CD4-positive, alpha-beta T cell treated with Interferon gamma for 1 hour (primary cell): Measurements from ENCODE around the gene ATG2A.

Experiments
- DNase-seq: peaks from one replicate; pipeline ENCODE4 v3.0.0-alpha.2; 2020

ATG2A gene

DNA sequence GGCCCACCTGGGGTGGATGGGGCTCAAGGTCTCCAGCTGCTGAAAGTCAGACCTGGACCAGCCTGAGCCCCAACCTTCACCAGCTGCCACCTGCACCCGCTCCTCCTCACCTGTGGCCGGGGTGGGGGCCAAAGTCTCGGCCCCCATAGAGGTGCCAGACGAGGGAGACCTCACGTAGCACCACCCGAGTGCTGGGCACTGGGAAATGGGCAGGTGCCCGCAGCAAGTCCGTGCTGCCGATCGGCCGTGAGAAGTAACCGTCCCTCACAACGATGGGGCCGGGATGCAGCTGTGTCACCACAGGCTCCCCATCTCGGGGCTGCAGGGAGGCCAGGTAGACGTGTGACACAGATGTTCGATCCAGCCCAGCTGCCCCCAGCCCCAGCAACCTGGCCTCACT, 16.2 kb downstream of the ATG2A start:
- no peak for DNase-seq

DNA sequence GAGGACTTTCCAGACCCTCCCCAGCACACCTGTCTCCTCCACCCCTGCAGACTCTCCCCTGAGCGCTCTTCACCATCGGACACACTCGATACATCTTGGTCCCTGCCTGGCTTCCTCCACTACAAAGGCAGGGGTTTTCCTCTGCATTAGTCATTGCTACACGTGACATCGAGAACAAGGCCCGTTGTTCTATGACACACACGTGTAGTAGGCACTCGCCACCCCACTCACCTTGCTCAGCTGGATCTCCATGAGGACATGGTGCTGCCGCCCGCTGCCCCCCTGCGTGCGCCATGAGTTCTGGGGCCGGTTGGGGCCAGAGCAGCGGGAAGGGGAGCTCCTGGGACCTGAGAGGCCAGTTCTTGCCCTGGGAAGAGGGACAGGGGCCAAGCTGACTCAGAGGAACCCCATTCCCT, 16.7 kb downstream of the ATG2A start:
- peak; percentile 66 for DNase-seq

DNA sequence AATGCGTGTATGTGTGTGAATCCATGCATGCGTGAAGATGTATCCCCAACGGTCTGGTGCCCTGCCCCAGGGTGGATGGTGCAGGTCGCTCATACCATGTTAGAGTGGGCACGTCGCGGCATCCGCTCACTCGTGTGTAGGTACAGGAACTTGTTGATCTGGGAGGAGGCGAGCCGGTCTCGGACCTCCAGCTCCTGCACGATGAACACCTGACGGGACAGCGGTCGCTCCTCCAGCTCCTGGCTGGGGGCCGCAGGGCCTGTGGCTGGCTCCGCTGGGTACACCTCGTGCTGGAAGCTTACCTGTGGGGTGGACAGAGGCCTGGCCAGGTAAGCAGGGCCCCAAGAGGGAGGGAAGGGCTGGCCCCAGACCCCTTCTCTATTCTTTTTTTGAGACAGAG, 18.5 kb downstream of the ATG2A start:
- no peak for DNase-seq

DNA sequence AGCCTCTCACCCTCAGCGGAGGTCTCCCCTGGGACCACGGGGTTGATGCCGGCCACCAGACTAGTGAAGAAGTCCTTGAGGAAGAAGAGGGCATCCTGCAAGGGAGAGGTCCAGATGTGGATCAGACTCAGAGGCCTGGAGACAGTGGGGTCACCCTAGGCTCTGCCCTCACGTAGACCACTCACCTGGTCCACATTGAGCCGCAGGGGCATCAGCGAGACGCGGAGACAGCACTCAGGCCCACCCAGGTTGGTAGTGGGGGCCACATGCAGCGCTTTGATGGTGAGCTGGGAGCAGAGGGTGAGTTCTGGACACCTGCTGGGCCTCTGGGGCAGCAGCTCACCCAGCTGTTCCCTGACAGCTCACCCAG, 18.9 kb downstream of the ATG2A start:
- DNase-seq = no peak

DNA sequence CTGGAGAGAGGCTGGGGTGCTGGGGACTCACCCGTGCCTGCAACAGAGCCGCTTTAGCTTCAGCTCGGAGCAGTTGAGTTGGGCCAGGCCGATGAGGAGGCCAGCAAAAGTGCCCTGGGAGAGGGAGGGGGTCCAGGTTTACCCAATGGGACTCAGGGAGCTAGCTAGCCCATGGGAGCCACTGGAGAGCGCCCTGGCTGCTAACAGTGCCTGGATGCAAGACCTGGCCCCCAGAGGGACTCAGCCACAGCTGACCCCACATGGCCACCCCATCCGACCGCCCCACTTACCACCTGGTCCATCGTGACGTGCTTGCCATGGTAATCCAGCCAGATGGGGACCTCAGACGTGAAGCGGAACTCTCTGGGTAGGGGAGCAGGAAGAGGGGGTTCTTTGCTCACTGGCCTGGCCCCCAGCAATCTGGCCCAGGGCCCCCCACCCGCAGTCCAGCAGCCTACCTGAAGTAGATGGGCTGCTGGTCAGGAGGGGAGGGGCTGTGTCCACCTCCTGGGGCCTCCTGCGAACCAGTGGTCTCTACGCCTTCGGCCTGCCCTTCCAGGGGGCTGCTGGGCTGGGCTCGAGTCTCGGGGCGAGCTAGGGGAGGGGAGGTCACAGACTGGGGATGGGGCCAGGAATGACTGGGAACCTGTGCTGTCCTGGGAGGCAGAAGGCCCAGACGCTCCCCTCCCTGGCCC, 19.5 kb downstream of the ATG2A start:
- DNase-seq = no peak

DNA sequence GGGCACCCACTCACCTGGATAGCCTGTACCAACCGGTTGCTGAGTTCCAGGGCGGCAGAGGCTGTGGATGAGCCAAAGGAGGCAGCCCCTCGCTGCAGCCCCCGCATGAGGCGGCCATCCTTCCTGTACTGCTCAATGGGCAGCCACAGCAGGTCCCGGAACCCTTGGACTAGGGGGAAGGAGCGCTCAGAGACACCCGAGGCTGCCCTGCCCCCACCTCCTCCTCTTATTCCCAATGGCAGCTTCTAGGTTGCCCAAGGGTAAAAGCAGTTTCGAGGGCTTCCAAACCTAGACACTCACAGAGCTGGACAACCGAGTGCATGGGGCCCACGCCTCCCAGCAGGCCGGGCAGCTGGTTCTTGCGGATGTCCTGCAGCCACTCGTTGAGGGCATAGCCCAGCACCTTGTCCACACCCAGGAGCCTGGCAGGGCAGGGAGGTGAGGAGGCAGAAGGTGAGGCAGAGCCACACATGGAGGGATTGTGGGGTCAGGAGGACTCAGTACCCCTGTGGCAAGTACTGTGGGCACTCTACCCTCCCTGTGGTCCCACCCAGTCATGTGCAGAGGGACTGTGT, 20.5 kb downstream of the ATG2A start:
- DNase-seq = no peak

DNA sequence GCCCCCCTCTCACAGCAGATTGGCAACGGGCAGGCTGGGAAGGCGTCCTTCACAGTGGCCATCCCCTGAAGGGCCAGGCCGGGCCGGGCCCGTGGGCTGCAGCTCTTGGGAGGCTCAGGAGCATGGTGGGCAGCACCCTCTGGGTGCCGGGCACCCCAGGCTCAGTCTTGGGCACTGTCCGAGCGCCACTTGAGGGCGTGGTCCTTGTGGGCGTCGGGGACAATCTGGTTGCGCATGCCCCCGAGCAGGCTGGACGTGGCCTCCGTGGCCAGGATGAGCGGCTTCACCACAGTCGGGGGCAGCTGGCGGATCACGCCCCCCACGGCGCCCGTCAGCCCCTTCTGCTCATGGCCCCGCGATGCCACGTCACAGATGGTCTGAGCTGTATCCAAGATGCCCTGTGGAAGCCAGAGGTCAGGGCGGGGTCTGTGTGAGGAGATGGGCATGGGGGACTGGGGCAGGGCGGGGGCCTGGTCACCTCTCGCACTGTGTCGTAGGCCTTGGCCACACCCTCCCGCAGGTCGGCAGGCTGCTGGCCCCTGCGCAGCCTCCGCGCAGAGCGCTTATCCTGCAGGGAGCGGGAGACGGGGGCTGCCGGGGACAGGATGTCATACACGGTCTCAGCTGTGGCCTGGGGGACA, 22.1 kb downstream of the ATG2A start:
- DNase-seq = no peak

DNA sequence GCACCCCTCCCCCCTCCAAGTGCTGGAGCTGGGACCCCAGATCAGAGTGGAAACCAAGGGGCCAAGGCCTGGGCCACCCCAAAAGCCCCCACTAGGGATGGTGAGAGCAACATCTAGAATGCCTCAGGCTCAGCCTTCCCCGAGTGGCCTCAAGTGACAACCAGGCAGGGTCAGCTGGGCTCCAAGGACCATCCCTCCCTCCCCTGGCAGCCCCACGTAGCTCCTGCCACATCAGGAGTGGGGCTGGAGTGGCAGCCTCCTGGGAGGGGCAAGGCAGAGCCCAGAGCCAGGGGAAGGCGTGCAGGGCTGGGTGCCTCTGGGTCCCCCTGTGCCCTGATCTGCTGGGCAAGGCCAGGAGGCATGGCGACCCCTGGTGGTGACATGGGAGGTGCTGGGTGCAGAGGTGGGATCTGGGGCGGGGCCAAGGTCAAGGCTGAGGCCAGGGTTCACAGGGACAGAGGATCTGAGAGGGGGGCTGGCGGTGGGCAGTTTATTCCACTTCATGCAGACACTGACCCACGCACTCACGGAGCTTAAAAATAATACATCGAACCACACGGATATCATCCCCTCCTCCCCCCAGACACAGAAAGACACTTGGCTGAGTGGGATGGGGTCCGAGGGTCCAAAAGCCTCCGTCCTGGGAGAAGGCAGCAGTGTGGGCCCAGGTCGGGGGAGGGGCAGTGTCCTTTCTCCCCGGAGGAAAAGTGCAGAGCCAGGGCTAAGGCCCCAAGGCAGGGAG, 22.8 kb downstream of the ATG2A start:
- peak; percentile 85 for DNase-seq

DNA sequence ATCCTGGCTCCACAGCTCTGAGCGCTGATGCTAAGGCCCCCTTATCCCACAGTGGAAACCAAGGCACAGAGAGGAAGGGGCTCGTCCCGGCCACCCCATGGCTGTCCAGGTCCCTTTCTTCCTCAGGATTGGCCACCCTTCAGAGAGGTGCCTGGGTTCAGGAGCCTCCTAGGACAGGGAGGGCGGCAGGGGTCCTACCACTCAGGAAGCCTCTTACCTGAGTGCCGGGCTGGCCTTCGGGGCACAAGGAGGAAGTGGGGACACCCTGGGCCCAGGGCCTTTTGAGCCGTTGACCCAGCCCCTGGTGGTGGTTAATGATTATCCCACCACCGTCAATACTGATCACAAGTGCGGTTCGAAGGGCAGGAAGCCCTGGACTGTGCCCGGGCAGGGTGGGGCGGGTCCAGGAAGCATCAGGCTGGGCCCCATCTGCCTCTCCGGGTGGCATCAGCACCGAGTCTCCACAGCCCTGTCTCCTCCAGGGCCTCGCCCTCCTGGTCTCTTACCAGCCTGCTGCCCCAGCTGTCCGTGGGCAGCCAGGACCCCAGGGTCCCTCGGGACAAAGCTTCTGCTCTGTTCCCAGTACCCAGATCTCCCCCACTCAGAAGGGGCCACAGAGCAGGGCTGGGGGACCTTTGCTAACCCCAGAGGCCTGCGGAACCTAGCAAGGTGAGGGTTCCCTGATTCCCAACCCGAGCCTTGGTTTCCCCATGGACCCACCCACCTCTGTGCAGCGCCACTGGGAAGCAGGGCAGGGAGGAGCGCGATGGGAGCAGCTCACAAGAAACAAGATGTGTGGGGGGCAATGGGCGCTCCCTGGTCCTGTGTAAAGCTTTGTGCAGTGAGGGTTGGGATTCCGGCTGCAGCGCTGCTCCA, 23.6 kb downstream of the ATG2A start:
- no peak for DNase-seq

DNA sequence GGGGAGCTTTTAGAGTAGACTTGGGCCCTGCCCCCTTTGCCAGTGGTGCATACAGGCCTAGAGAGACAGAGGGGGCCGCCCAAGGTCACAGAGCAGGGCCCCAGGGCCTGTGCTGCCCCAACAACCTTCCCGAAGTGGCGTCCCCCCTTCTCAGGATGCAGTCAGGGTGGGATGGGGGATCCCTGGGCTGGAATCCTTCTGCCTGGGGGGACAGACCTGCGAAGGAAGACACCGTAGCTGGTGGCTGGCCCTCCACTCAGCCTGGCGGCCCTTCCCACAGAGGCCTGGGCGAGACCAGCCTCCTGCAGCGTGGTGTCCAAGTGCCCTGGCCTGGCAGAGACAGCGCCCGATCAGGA, 24.2 kb downstream of the ATG2A start:
- no peak for DNase-seq

DNA sequence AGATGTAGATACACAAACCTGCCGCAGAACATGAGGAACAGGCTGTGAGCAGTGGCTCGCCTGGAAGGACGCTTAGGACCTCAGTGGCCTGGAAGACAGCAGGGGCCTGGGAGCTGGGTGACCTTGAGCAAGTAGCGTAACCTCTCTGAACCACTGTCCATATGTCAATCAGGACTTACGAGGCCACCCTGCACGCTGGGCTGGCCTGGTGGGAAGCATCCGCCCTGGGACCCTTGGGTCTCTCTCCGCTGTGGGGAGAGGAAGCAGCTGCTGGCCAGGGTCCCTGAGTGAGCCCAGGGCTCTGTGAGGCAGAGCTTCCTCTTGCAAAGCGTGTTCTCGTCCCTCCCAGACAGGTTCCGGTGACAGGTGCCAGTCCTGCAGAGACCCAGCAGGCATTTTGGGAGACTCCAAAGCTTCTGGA, 24.6 kb downstream of the ATG2A start:
- no peak for DNase-seq

DNA sequence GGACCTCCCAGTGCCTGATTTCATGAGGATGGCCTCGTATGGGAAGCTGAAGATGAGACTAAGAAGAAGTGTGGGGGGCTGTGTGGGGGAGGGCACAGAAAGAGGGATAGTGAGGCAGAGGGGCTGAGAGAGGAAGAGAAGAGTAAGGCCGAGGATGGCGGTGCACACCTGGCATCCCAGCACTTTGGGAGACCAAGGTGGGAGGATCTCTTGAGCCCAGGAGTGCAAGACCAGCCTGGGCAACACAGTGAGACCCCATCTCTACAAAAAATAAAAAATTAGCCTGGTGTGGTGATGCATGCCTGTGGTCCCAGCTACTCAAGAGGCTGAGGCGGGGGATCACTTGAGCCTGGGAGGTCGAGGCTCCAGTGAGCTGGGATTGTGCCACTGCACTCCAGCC, 25.1 kb downstream of the ATG2A start:
- no peak for DNase-seq

DNA sequence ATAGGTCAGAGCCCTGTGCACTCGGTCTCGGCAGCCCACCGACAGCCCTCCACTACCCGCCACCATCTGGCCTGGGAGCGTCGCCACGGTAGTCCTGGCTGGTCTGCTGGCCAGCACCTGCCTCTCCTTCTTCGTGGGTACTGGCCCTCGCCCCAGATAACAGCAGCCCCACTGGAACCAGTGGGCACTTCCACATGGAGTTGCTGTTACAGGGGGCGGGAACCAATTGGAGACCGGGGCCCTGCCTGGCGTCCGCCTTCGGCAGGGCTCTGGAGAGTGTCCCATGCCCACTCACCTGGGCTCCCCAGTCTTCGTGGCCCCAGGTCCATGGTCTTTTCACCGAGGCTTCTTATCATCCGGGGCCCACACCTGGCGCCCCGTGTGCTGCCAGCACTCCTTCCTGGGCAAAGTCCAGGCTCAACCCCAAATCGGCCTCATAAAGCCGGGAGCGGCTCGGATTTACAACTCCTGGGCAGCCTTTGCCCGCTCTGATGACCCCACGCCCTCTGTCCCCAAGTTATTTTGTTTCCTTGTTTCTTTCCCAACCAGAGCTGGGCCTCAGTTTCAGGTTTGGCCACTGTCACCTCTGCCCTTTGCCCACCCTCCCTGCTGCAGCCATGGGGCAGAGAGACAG, 25.7 kb downstream of the ATG2A start:
- no peak for DNase-seq

DNA sequence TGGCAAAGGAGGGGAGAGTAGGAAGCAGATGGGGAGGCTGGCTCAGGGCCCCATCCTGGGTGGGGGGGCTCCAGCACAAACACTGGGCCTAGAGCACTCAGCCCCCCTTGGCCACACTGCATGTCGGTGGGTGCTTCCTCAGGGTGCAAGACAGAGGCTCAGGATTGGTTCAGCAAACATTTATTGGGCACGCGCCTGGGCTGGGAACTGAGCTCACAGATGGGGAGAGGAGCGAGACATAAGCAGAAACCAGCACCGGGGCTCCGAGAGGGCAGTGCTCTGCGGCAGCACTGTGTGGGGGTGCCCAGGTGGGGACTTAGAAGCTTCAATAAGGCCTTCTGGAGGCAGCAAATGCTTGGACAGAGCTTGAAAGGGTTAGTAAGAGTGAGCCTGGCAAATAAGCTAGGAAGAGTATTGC, 26.5 kb downstream of the ATG2A start:
- no peak for DNase-seq

DNA sequence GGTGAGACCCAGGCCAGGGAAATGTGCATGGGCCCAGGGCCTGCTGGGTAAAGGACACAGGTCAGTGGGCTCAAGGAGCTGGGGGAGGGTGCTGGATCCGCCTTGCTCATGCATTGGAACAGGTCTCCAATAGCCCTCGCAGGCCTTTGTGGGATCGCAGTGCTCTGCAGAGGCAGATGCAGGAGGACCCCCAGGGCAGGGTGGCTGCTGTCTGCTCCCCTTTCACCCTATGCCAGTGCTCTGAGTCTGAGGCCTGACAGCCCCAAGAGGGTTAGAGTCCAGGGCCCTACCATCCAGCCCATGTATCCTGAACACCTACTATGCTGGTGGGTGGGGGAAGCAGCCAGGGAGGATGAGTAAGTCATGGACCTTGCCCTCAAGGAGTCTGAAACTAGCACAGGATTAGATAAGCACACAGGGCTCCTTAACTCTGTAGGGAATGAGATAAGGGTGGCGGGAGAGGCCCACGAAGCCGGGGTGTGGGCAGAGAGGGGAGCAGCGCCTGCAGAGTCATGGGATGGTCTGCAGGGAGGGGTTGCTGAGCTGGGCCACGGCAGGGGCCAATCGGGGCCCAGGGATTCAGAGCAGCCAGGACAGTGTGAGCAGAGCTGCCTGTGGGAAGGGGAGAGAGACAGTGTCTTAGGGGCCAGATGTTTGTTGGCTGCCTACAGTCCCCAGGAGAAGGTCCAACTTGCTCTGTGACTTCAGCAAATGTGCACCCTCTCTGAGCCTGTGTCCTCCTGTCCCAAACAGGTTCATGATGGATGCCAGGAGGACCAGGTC, 28.1 kb downstream of the ATG2A start:
- no peak for DNase-seq

DNA sequence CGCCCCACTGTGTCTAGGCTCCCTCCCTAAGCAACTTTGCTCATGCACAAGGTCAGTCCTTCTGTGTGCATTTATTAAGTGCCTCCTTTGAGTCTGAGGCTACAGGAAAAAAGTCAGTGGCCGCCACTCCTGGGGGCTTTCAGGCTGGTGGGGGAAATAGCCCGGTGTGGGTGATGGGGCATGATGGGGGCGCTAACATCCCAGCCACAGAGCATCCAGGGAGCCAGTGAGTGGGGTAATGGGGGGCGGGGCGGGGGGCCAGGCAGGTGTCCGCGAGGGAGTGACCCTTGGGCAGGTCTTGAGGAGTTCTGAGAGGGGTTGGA, 28.6 kb downstream of the ATG2A start:
- no peak for DNase-seq

DNA sequence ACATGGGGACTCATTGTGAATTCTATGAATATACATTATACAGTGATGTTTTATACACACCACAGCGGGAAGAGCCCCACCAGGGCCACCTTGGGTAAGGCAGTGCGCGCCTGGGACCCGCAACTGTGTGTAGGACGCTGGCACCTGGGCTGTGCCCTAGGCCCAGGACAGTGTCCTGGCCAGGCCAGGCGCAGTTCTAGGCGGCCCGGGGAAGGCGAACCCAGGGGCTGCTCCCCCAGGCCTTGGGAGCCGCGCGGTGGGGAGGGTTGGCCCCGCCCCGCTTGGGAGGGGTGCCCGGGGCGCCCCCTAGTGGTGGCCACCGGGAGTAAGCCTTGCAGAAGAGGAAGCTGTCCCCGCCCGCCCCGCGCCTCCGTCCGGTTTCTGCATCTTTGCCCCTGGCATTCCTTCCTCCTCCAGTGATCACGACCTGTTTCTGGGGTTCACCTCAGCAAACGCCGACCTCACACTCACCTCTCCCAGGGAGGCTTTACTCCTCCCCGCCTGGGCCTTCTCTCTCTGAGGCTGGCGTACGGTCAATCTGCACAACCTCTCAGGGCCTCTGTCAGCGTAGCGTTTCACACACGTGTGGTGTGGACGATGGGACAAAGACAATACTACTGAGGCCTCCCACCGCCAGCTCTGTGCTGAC, 29.1 kb downstream of the ATG2A start:
- DNase-seq = peak; percentile 80

DNA sequence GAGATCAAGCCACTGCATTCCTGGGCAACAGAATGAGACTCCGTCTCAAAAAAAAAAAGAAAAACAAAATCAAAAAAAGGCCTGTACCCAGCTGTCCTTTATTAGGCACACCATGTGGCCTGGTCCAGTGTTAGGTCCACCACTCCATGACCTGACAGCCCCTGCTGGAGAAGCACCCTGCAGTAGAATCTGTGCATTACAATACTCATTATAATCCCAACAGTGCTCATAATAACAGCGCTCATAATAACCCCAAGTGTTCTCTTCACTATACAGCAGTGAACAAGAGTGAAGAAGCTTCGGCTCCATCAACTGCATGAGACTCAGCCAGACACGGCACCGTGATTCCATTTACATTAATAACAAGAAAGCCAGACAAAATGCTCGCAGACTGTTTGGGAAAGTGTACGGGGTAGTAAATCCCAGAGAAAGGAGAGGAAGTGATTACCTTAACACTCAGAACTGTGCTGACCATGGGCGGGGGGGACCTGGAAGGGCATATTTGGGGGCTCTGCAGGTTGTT, 29.7 kb downstream of the ATG2A start:
- DNase-seq = no peak

DNA sequence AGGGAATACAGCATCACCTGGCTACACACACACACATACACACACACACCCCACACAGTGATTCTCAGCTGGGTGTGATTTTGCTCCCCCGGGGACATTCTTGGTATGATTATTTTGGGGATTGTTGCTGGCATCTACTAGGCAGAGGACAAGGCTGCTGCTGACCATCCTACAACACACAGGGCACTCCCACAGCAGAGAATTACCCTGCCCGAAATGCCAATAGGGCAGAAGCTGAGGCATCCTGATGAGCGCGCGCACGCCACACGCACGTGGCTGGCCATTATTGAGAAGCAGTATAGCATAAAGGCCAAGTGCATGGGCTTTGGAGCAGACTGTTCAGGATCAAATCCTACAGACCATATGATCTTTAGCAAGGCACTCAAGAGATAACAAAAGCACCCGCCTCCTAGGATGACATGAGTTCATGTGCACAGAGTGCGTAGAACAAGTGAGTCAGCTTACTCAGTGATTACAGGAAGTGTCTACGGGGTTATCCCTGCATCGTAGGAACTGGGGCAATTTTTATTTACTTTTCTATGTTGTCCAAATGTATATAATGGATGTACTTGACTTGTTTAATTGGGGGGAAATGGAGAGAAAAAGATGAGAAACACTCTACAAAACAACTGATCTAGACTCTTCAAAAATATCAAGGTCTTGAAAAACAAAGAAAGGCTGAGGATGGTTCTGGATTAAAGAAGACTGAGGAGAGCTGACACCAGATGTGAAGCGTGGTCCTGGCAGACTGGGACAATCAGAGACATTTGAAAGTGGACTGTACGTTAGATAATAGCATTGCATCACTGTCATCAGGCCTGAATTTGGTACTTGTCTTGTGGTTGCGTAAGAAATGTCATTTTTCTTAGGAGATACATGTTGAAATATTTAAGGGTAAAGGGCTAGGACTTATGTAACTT, 31.4 kb downstream of the ATG2A start:
- DNase-seq = peak; percentile 49

DNA sequence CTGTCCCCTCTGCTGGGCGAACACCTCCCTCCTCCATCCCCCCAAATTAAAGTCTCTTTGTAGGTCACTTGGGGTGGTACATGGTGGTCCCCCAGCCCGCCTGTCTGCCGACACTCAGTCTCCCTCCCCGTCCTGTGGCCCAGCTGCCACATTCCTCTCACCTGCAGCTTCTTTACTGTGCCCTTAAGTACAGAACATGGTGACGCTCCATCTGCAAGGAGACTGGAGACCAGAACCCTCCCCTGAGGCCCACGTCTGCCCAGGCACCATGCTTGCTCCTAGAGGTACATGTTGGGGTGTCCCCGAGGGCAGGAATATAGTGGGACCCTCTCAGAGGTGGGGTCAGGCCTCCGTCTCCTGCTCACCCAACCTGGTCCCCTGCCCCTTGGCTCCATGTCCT, 33.0 kb downstream of the ATG2A start:
- DNase-seq = no peak
